ENCODE measurements around the gene TFB2M.

- TF ChIP-seq, protein P1, sequence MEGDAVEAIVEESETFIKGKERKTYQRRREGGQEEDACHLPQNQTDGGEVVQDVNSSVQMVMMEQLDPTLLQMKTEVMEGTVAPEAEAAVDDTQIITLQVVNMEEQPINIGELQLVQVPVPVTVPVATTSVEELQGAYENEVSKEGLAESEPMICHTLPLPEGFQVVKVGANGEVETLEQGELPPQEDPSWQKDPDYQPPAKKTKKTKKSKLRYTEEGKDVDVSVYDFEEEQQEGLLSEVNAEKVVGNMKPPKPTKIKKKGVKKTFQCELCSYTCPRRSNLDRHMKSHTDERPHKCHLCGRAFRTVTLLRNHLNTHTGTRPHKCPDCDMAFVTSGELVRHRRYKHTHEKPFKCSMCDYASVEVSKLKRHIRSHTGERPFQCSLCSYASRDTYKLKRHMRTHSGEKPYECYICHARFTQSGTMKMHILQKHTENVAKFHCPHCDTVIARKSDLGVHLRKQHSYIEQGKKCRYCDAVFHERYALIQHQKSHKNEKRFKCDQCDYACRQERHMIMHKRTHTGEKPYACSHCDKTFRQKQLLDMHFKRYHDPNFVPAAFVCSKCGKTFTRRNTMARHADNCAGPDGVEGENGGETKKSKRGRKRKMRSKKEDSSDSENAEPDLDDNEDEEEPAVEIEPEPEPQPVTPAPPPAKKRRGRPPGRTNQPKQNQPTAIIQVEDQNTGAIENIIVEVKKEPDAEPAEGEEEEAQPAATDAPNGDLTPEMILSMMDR (IDR thresholded peaks at IDR 0.05): no peak
- TF ChIP-seq EP300 (IDR thresholded peaks at IDR 0.05): no peak
Observed at GRCh38 chr1:246591047-246591446, 25.0 kb upstream of the TFB2M start.

Data from stomach (tissue), 4 donors.